Spinal cord (tissue), 10 donors: Measurements from ENCODE around the gene KCNAB1. TPM values are rescaled to one million over a fixed set of nuclear protein-coding genes. Genes with fewer than 3 reads are reported as not detected.

Source experiments
- DNase-seq, 6 donors: peaks; one replicate each; pipeline versions ENCODE4 v3.0.0 to v3.0.0-alpha.2; 2013 to 2015; ENCODE audit warnings: low spot score in 6 of 6, low read depth in 4 of 6
- H3K27ac ChIP-seq: one replicate; pipeline ENCODE4 v1.5.1; 2013; ENCODE audit warnings: low read depth, low read length, control low read depth
- H3K27me3 ChIP-seq: one replicate; pipeline ENCODE4 v1.6.1; 2013; ENCODE audit warnings: low read length; ENCODE audit not compliant: control insufficient read depth, insufficient read depth
- H3K36me3 ChIP-seq: one replicate; pipeline ENCODE4 v1.6.1; 2013; ENCODE audit warnings: low read length; ENCODE audit not compliant: control insufficient read depth, insufficient read depth
- H3K4me1 ChIP-seq: one replicate; pipeline ENCODE4 v1.6.1; 2013; ENCODE audit warnings: low read length; ENCODE audit not compliant: control insufficient read depth, insufficient read depth
- H3K4me3 ChIP-seq: one replicate; pipeline ENCODE4 v1.5.1; 2013; ENCODE audit warnings: low read depth, low read length, control low read depth
- H3K9me3 ChIP-seq: one replicate; pipeline ENCODE4 v1.6.1; 2013; ENCODE audit warnings: low read length; ENCODE audit not compliant: control insufficient read depth, insufficient read depth
- WGBS: methylation state at CpG from one replicate; pipeline ENCODE4 v1.1.5; 2013; ENCODE audit warnings: missing lambda C conversion rate; ENCODE audit not compliant: insufficient coverage; 5-methylcytosine and 5-hydroxymethylcytosine counted together
- polyA plus RNA-seq, 2 donors: library from polyadenylated mRNA; unstranded; fragments of 120-200 nt; gene quantifications; one replicate each; pipeline ENCODE4 v1.2.1, GENCODE V29; 2013; ENCODE audit not compliant: insufficient read length in 2 of 2
- total RNA-seq, 2 donors: library from RNA; depleted of rRNA in 1 of 2; stranded (reverse); fragments of 120-200 nt in 1 of 2; fragments of >200 nt in 1 of 2; gene quantifications; one replicate each; pipeline versions ENCODE4 v1.2.3 to v1.2.4, GENCODE V29; 2013 to 2014
- donor health status: healthy.

The KCNAB1 gene
- total and polyA plus RNA-seq, 4 donors: 10.1 to 27.5 (median 22.6) TPM

DNA sequence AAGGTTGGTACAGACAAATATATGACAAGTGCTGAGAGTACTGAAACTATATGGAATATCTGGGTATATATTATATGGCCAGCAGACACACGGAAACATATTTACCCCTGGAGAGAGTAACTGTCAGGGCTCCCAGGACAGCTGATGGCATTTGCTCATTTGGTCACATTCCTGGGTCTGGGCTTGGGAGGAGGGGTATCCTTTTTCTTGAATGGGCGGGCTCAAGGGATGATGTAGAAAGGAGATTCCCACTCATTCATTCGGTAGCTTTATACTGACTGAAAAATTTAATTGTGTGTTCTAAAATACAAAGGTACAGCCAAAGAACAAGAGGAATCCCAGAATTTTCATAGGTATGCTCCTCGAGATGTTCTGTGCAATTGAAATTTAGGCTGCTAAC is 131.0 kb downstream of the KCNAB1 start:
- DNase-seq: no peak
- Histone ChIP-seq H3K9me3 (no peaks in the 10 kb centered on the region), H3K27me3 (no peaks in the 10 kb centered on the region), H3K4me1 (no peaks in the 10 kb centered on the region), H3K4me3 (no peak overlapping the region), H3K36me3 (no peaks in the 10 kb centered on the region), H3K27ac (no peak overlapping the region)
- no CpG with 5 or more reads among the region's 4 CpGs for WGBS

DNA sequence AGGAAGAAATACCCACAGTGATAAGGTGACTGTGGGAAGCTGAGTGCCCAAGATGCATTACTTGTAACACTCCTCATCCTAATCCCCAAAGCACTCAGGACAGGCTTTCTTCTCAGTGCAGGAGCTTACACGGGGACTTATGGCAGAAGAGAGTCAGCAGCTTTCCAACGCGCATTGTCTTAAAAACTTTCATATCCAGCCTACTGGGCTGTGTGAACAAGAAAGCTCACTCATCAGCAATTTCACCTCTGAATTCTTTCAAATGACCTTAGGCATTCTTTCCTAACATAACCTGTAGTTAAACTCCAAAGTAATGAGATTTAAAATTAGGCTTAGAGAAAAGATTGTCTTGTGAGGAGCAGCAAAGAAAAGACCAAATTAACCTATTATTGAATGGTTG is 132.3 kb downstream of the KCNAB1 start:
- Histone ChIP-seq H3K9me3 (no peaks in the 10 kb centered on the region), H3K27me3 (no peaks in the 10 kb centered on the region), H3K27ac (no peak overlapping the region), H3K4me1 (no peaks in the 10 kb centered on the region), H3K4me3 (no peak overlapping the region), H3K36me3 (no peaks in the 10 kb centered on the region)
- WGBS: 90% methylated on average over 3 of the region's 3 CpGs
- no peak for DNase-seq

DNA sequence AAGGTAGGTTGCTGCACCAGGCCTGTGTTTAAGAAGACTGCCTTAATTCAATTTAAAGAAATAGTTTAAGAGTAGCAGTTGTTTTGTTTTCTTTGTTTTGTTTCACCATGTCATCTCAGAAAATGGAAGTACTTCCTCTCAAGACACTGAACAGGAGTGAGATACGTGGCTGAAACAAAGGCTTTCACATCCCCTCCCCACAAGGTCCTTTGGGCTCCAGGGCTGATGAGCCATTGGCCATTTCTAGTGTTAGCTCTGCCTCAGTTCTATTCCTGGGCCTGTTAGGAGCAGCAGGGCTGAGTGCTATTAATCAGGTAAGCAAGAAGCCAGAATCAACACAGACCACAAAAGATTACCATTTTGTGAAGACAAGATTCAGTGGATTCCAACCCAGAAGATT is 132.8 kb downstream of the KCNAB1 start:
- Histone ChIP-seq H3K27ac (no peak overlapping the region), H3K4me3 (no peak overlapping the region), H3K27me3 (no peaks in the 10 kb centered on the region), H3K36me3 (no peaks in the 10 kb centered on the region), H3K4me1 (no peaks in the 10 kb centered on the region), H3K9me3 (no peaks in the 10 kb centered on the region)
- WGBS: no CpG with 5 or more reads among the region's 1 CpG
- DNase-seq: no peak

DNA sequence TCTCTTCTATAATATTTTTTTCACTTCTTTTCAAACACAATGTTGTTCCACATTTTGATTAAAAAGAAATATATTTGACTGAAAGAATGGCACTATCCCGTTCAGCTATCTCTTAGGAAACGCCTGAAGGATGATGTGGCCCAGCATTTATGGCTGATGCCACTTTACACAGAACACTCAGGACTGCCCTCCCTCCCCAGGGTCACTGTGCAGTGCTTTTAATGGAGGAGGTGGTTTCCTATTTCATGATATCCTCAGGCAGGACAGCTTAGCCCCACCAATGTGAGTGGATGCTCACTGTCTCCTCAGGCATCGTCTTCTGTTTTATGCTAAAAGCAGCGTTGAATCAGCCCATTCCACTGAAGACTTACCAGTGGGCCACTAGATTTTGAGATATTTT is 135.9 kb downstream of the KCNAB1 start:
- no peak overlapping the region for H3K4me3 ChIP-seq
- no peaks in the 10 kb centered on the region for H3K9me3 ChIP-seq
- no peak for DNase-seq
- H3K27ac ChIP-seq: no peak overlapping the region
- WGBS: 100% methylated on average over 2 of the region's 4 CpGs
- H3K4me1 ChIP-seq: no peaks in the 10 kb centered on the region
- H3K27me3 ChIP-seq: no peaks in the 10 kb centered on the region
- H3K36me3 ChIP-seq: no peaks in the 10 kb centered on the region

DNA sequence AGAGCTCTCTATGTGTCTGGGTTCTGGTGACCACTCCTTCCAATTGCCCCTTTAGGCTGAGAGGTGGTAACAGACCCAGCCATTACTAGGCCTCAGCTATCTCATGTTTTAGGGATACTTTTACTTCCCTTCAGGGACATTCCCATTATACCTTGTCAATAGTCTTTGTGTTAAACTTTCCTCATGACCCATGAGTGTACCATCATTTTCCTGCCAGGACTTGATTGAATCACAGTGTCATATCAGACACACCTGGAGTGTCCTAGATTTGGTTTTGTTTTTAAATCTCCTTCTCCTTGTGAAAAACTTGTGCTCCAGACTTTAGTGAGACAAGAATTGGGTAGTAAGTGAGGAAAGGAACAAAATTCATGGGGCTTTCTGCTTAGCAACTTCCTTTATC is 136.6 kb downstream of the KCNAB1 start:
- Histone ChIP-seq H3K4me3 (no peak overlapping the region), H3K4me1 (no peaks in the 10 kb centered on the region), H3K36me3 (no peaks in the 10 kb centered on the region), H3K27ac (no peak overlapping the region), H3K9me3 (no peaks in the 10 kb centered on the region), H3K27me3 (no peaks in the 10 kb centered on the region)
- DNase-seq: no peak

DNA sequence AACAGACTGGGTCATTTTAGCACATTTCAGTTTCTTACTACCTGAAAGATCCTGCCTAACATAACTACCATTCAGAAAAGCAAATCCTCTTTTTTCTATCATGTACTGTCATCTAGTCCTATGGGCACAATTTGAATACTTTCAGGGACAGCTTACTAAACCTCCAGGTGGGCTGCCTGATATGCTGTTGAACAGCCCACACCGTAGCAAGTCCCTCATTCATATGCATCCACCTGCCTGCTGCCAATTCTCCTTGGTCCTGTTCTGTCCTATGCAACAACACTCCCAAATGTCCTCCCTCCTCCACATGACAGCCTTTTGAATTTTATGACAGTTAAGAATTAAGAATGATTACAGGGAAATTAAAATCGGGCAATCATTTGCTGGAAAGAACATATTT is 137.9 kb downstream of the KCNAB1 start:
- Histone ChIP-seq H3K4me3 (no peak overlapping the region), H3K4me1 (no peaks in the 10 kb centered on the region), H3K27ac (no peak overlapping the region), H3K36me3 (no peaks in the 10 kb centered on the region), H3K27me3 (no peaks in the 10 kb centered on the region), H3K9me3 (no peaks in the 10 kb centered on the region)
- WGBS: 80% methylated on average over 1 of the region's 2 CpGs
- peak in 1 of 6 donors; percentile 71 for DNase-seq

DNA sequence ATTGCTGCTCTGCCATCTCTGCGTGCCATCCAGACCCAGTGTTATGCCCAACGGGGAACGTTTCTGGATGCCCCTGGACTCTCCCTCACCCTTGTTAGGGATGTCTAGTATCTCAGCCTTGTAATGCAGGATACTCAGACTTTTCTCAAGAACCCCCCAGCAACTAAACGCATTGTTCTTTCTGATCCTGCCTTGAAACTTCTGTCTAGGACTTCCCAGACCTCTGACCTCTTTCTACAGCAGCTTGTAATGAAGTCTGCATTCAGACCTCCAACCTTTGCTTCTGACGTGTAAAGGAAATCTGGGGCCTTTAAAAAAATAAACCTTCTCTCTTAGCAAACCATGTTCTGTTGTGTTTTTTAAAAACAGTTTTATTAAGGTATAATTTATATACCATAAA is 139.5 kb downstream of the KCNAB1 start:
- DNase-seq: no peak
- H3K4me3 ChIP-seq: no peak overlapping the region
- H3K9me3 ChIP-seq: no peaks in the 10 kb centered on the region
- H3K27me3 ChIP-seq: no peaks in the 10 kb centered on the region
- no peaks in the 10 kb centered on the region for H3K4me1 ChIP-seq
- WGBS: 82% methylated on average over 4 of the region's 5 CpGs
- no peaks in the 10 kb centered on the region for H3K36me3 ChIP-seq
- no peak overlapping the region for H3K27ac ChIP-seq

DNA sequence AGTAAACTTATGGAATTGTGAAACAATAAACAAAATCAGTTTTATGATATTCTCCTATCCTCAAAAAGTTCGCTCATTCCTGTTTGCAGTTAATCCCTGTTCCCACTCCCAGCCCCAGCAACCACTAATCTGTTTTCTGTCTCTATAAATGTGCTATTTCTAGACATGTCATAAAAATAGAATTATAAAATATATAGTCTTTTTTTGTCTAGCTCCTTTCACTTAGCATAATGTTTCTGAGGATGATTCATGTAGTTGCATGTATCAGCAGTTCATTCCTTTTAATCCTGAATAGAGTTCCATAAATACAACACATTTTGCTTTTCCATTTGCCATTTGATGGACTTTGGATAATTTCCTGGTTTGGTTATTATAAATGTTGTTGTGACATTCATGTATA is 140.0 kb downstream of the KCNAB1 start:
- Histone ChIP-seq H3K4me3 (no peak overlapping the region), H3K27me3 (no peaks in the 10 kb centered on the region), H3K9me3 (no peaks in the 10 kb centered on the region), H3K27ac (no peak overlapping the region), H3K4me1 (no peaks in the 10 kb centered on the region), H3K36me3 (no peaks in the 10 kb centered on the region)
- DNase-seq: no peak
- WGBS: no CpG with 5 or more reads among the region's 1 CpG

DNA sequence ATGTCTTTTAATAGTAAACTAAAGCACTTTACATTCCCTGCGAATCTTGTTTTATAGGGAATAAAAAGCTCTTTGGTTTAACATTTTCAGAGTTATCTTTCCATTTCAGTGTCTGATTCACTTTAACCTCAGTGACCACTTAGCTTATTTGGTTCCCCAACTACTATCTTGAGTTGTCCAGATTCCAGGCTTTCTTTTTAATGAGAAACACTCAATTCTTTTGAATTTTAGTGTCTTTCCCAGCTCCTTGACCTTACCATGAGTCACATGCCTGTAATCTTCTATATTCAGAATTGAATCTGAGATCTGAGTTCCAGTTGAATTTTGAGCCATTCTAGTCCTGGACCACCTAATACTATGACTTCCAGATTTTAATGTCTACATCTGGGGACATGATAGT is 144.4 kb downstream of the KCNAB1 start:
- Histone ChIP-seq H3K27me3 (no peaks in the 10 kb centered on the region), H3K4me1 (no peaks in the 10 kb centered on the region), H3K27ac (no peak overlapping the region), H3K9me3 (no peaks in the 10 kb centered on the region), H3K36me3 (no peaks in the 10 kb centered on the region), H3K4me3 (no peak overlapping the region)
- no peak for DNase-seq
- no CpG with 5 or more reads among the region's 1 CpG for WGBS

DNA sequence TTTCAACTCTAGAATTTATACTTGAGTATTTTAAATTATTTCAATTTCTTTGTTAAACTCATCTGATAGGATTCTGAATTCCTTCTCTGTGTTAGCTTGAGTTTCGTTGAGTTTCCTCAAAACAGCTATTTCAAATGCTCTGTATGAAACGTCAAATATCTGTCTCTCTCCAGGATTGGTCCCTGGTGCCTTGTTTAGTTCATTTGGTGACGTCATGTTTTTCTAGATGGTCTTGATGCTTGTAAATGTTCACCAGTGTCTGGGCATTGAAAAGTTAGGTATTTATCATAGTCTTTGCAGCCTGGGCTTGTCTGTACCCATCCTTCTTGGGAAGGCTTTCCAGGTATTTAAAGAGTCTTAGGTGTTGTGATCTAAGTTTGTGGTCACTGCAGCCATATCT is 151.1 kb downstream of the KCNAB1 start:
- WGBS: 100% methylated on average over 2 of the region's 3 CpGs
- Histone ChIP-seq H3K36me3 (no peaks in the 10 kb centered on the region), H3K27me3 (no peaks in the 10 kb centered on the region), H3K9me3 (no peaks in the 10 kb centered on the region), H3K4me1 (peaks cover 8% of the 10 kb centered on the region), H3K4me3 (no peak overlapping the region), H3K27ac (no peak overlapping the region)
- DNase-seq: no peak
